ENCODE measurements around the gene SLC27A4.
"Not testable (repeated sequence)": the region's sequence is repeated elsewhere in the genome, so short reads cannot be mapped to it uniquely, and the experiment has no call there.

SLC27A4 gene

DNA sequence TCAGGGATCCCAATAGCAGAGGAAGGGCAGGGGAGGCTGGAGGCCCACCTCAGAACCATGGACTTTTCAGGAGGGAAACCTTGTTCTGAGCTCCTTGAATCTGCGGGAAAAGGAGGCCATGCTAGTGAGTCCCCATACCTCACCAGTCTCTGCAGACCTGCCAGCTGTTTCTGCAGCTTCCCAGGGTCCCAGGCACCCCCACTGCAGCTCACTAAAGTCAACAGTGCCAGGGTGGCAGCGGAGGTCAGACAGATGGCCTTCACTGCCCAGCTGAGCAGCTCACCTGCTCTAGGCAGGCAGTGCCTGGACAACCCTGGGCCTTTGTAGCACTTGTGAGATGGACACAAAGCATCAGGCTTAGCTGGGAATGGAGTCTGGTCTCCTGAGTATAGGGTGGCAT is 4.4 kb upstream of the SLC27A4 start:
- DNase-seq (ENCODE audit: low read depth in 1 of 2, low spot score in 1 of 2) = no peak
- H3K27me3 ChIP-seq (ENCODE audit: insufficient read depth, poor library complexity, severe bottlenecking) = no peaks in the 10 kb centered on the region
- no peak overlapping the region for H3K4me3 ChIP-seq (replicated peaks; ENCODE audit: insufficient read depth, low read length)
- TF ChIP-seq, protein P1, sequence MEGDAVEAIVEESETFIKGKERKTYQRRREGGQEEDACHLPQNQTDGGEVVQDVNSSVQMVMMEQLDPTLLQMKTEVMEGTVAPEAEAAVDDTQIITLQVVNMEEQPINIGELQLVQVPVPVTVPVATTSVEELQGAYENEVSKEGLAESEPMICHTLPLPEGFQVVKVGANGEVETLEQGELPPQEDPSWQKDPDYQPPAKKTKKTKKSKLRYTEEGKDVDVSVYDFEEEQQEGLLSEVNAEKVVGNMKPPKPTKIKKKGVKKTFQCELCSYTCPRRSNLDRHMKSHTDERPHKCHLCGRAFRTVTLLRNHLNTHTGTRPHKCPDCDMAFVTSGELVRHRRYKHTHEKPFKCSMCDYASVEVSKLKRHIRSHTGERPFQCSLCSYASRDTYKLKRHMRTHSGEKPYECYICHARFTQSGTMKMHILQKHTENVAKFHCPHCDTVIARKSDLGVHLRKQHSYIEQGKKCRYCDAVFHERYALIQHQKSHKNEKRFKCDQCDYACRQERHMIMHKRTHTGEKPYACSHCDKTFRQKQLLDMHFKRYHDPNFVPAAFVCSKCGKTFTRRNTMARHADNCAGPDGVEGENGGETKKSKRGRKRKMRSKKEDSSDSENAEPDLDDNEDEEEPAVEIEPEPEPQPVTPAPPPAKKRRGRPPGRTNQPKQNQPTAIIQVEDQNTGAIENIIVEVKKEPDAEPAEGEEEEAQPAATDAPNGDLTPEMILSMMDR (IDR thresholded peaks at IDR 0.05; ENCODE audit: insufficient read depth, low read length) = no peak
- TF ChIP-seq SPI1 (IDR thresholded peaks at IDR 0.05; ENCODE audit: borderline replicate concordance, low read depth) = no peak
- TF ChIP-seq, protein P2, sequence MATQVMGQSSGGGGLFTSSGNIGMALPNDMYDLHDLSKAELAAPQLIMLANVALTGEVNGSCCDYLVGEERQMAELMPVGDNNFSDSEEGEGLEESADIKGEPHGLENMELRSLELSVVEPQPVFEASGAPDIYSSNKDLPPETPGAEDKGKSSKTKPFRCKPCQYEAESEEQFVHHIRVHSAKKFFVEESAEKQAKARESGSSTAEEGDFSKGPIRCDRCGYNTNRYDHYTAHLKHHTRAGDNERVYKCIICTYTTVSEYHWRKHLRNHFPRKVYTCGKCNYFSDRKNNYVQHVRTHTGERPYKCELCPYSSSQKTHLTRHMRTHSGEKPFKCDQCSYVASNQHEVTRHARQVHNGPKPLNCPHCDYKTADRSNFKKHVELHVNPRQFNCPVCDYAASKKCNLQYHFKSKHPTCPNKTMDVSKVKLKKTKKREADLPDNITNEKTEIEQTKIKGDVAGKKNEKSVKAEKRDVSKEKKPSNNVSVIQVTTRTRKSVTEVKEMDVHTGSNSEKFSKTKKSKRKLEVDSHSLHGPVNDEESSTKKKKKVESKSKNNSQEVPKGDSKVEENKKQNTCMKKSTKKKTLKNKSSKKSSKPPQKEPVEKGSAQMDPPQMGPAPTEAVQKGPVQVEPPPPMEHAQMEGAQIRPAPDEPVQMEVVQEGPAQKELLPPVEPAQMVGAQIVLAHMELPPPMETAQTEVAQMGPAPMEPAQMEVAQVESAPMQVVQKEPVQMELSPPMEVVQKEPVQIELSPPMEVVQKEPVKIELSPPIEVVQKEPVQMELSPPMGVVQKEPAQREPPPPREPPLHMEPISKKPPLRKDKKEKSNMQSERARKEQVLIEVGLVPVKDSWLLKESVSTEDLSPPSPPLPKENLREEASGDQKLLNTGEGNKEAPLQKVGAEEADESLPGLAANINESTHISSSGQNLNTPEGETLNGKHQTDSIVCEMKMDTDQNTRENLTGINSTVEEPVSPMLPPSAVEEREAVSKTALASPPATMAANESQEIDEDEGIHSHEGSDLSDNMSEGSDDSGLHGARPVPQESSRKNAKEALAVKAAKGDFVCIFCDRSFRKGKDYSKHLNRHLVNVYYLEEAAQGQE (IDR thresholded peaks at IDR 0.05; ENCODE audit: insufficient replicate concordance, low read depth) = no peak
- no peak for TF ChIP-seq POLR2AphosphoS5 (IDR thresholded peaks at IDR 0.05; ENCODE audit: low read depth)
- no peak for TF ChIP-seq GABPA (IDR thresholded peaks at IDR 0.05; ENCODE audit: low read depth)
- H3K27ac ChIP-seq (replicated peaks) = no peak overlapping the region

DNA sequence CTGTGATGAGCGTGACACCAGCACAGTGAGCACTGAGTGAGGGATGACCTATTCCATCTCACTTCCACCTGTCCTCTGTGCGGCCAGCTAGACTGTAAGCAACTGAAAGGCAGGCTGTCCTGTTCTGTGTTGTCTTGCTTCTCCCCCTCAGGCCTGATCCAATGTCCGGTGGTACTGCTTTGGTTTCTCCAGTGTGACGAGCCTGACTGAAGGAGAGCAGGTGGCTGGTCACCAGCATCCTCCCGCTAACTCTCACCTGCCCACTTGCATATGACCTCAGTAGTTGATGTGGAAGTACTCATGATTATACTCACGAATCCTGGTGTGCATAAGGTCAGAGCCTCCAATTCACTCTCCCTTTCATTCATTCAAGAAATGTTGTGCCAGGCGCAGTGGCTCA is 2.4 kb upstream of the SLC27A4 start:
- no peak overlapping the region for H3K27ac ChIP-seq (replicated peaks)
- TF ChIP-seq, protein P1 (IDR thresholded peaks at IDR 0.05; ENCODE audit: insufficient read depth, low read length) = no peak
- TF ChIP-seq POLR2AphosphoS5 (IDR thresholded peaks at IDR 0.05; ENCODE audit: low read depth) (no peak), GABPA (IDR thresholded peaks at IDR 0.05; ENCODE audit: low read depth) (no peak), SPI1 (IDR thresholded peaks at IDR 0.05; ENCODE audit: borderline replicate concordance, low read depth) (no peak)
- TF ChIP-seq, protein P2 (IDR thresholded peaks at IDR 0.05; ENCODE audit: insufficient replicate concordance, low read depth) = no peak
- no peak for DNase-seq (ENCODE audit: low read depth in 1 of 2, low spot score in 1 of 2)
- no peaks in the 10 kb centered on the region for H3K27me3 ChIP-seq (ENCODE audit: insufficient read depth, poor library complexity, severe bottlenecking)
- H3K4me3 ChIP-seq (replicated peaks; ENCODE audit: insufficient read depth, low read length) = no peak overlapping the region

DNA sequence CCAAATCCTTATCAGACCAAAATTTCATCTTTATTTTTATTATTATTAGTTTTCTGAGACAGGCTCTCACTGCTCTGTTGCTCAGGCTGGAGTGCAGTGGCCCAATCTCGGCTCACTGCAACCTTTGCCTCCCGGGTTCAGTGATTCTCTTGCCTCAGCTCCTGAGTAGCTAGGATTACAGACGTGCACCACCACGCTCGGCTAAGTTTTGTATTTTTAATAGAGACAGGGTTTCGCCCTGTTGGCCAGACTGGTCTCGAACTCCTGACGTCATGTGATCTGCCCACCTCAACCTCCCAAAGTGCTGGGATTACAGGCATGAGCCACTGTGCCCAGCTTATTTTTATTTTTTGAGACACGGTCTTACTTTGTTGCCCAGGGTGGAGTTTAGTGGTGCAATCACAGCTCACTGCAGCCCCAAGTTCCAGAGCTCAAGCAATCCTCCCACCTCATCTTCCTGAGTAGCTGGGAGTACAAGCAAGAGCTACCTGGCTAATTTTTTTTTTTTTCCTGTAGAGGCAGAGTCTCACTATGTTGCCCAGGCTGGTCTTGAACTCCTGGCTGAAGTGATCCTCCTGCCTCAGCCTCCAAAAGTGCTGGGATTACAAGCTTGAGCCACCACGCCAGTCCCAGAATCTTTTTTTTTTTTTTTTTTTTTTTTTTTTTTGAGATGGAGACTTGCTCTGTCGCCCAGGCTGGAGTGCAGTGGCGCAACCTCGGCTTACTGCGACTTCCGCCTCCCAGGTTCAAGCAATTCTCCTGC is 1.3 kb upstream of the SLC27A4 start:
- not testable (repeated sequence) for H3K4me3 ChIP-seq (replicated peaks; ENCODE audit: insufficient read depth, low read length); H3K27me3 ChIP-seq (ENCODE audit: insufficient read depth, poor library complexity, severe bottlenecking); H3K27ac ChIP-seq (replicated peaks)
- DNase-seq (ENCODE audit: low read depth in 1 of 2, low spot score in 1 of 2) = peak in 1 of 2 experiments; percentile 69

DNA sequence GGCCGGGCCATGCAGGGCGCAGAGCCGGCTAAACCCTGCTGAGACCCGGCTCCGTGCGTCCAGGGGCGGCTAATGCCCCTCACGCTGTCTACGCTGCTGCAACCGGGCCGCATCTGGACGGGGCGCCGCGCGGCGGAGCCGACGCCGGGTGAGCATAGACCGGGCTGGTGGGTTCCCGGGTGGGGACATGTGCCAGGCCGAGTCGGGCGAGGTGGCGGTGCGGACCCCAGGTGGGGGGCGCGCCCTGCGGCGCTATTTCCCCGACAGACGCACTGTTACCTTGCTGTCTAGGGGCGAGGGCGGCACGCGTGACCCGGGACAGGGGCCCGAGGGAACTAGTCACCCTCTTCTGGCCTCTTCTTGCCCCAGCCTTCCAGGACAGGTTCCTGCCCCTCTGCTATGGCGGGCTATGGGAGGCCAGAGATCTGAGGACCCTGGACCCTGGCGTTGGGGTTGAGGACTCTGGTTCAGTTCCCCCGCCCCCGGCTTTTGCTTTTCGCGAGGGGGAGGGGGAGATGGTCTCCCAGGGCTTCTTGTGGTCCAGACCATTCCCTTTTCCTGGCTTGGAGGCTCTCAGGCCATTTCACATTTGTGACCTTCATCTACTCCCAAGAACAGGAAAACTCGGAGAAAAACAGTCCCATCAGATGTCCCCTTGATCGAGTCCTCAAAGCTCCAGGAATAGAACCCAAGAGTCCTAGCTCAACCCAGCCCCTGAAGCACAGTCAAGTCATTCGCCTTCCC is 536 bp downstream of the SLC27A4 start:
- Histone ChIP-seq H3K4me3 (replicated peaks; ENCODE audit: insufficient read depth, low read length) (peak overlapping the region; percentile 73), H3K27ac (replicated peaks) (peak overlapping the region; percentile 35), H3K27me3 (ENCODE audit: insufficient read depth, poor library complexity, severe bottlenecking) (no peaks in the 10 kb centered on the region)
- peak in 1 of 2 experiments; percentile 10 for DNase-seq (ENCODE audit: low read depth in 1 of 2, low spot score in 1 of 2)
- TF ChIP-seq SPI1 (IDR thresholded peaks at IDR 0.05; ENCODE audit: borderline replicate concordance, low read depth) = no peak
- TF ChIP-seq, protein P1 (IDR thresholded peaks at IDR 0.05; ENCODE audit: insufficient read depth, low read length) = no peak
- TF ChIP-seq, protein P2 (IDR thresholded peaks at IDR 0.05; ENCODE audit: insufficient replicate concordance, low read depth) = no peak
- no peak for TF ChIP-seq GABPA (IDR thresholded peaks at IDR 0.05; ENCODE audit: low read depth)
- TF ChIP-seq POLR2AphosphoS5 (IDR thresholded peaks at IDR 0.05; ENCODE audit: low read depth) = no peak

Measured in HL-60 (cell line).